ENCODE data around the gene PKIB.

The PKIB gene

GRCh38 chr6:122766256-122766655 is 156.1 kb downstream of the PKIB start:
- no peak for ATAC-seq
- TF ChIP-seq ISL1 (CRISPR knock-in tag; IDR thresholded peaks at IDR 0.05), result no peak
- no peak for TF ChIP-seq ARNTL (CRISPR knock-in tag; IDR thresholded peaks at IDR 0.05; ENCODE audit: borderline replicate concordance, low read depth)
- TF ChIP-seq ZNF8 (CRISPR knock-in tag; IDR thresholded peaks at IDR 0.05), result no peak
- no peak for TF ChIP-seq PPARA (CRISPR knock-in tag; IDR thresholded peaks at IDR 0.05; ENCODE audit: borderline replicate concordance)
- TF ChIP-seq, protein P1, sequence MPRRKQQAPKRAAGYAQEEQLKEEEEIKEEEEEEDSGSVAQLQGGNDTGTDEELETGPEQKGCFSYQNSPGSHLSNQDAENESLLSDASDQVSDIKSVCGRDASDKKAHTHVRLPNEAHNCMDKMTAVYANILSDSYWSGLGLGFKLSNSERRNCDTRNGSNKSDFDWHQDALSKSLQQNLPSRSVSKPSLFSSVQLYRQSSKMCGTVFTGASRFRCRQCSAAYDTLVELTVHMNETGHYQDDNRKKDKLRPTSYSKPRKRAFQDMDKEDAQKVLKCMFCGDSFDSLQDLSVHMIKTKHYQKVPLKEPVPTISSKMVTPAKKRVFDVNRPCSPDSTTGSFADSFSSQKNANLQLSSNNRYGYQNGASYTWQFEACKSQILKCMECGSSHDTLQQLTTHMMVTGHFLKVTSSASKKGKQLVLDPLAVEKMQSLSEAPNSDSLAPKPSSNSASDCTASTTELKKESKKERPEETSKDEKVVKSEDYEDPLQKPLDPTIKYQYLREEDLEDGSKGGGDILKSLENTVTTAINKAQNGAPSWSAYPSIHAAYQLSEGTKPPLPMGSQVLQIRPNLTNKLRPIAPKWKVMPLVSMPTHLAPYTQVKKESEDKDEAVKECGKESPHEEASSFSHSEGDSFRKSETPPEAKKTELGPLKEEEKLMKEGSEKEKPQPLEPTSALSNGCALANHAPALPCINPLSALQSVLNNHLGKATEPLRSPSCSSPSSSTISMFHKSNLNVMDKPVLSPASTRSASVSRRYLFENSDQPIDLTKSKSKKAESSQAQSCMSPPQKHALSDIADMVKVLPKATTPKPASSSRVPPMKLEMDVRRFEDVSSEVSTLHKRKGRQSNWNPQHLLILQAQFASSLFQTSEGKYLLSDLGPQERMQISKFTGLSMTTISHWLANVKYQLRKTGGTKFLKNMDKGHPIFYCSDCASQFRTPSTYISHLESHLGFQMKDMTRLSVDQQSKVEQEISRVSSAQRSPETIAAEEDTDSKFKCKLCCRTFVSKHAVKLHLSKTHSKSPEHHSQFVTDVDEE (CRISPR knock-in tag; IDR thresholded peaks at IDR 0.05), result no peak
- no peak for TF ChIP-seq POU6F1 (CRISPR knock-in tag; IDR thresholded peaks at IDR 0.05; ENCODE audit: borderline replicate concordance, low read depth)
- TF ChIP-seq TOX (CRISPR knock-in tag; IDR thresholded peaks at IDR 0.05; ENCODE audit: borderline replicate concordance), result no peak
- TF ChIP-seq ESRRG (CRISPR knock-in tag; IDR thresholded peaks at IDR 0.05), result no peak
- TF ChIP-seq RARB (CRISPR knock-in tag; IDR thresholded peaks at IDR 0.05), result no peak
- TF ChIP-seq OSR1 (CRISPR knock-in tag; IDR thresholded peaks at IDR 0.05), result no peak
- TF ChIP-seq ZNF70 (CRISPR knock-in tag; IDR thresholded peaks at IDR 0.05), result no peak
- no peak for TF ChIP-seq GLIS3 (CRISPR knock-in tag; IDR thresholded peaks at IDR 0.05)
- TF ChIP-seq BACH2 (CRISPR knock-in tag; IDR thresholded peaks at IDR 0.05; ENCODE audit: borderline replicate concordance), result no peak
- TF ChIP-seq CSRNP3 (CRISPR knock-in tag; IDR thresholded peaks at IDR 0.05), result no peak
- TF ChIP-seq ZNF565 (CRISPR knock-in tag; conservative IDR thresholded peaks at IDR 0.05; ENCODE audit: low read depth), result no peak
- TF ChIP-seq SNAI2 (CRISPR knock-in tag; IDR thresholded peaks at IDR 0.05), result no peak
- TF ChIP-seq ZC3H10 (CRISPR knock-in tag; IDR thresholded peaks at IDR 0.05), result no peak
- no peak for TF ChIP-seq CSDC2 (CRISPR knock-in tag; IDR thresholded peaks at IDR 0.05)
- TF ChIP-seq TCF4 (CRISPR knock-in tag; IDR thresholded peaks at IDR 0.05; ENCODE audit: borderline replicate concordance), result no peak
- TF ChIP-seq PATZ1 (CRISPR knock-in tag; IDR thresholded peaks at IDR 0.05; ENCODE audit: borderline replicate concordance), result no peak

- ATAC-seq, result no peak
- TF ChIP-seq ZNF70 (CRISPR knock-in tag; IDR thresholded peaks at IDR 0.05) (no peak), ISL1 (CRISPR knock-in tag; IDR thresholded peaks at IDR 0.05) (no peak), CSDC2 (CRISPR knock-in tag; IDR thresholded peaks at IDR 0.05) (no peak), ZNF565 (CRISPR knock-in tag; conservative IDR thresholded peaks at IDR 0.05; ENCODE audit: low read depth) (no peak), CSRNP3 (CRISPR knock-in tag; IDR thresholded peaks at IDR 0.05) (no peak), ZFP3 (CRISPR knock-in tag; IDR thresholded peaks at IDR 0.05) (no peak), ZFP30 (CRISPR knock-in tag; IDR thresholded peaks at IDR 0.05) (no peak), TOX (CRISPR knock-in tag; IDR thresholded peaks at IDR 0.05; ENCODE audit: borderline replicate concordance) (no peak), RARB (CRISPR knock-in tag; IDR thresholded peaks at IDR 0.05) (no peak), POU6F1 (CRISPR knock-in tag; IDR thresholded peaks at IDR 0.05; ENCODE audit: borderline replicate concordance, low read depth) (no peak), TCF4 (CRISPR knock-in tag; IDR thresholded peaks at IDR 0.05; ENCODE audit: borderline replicate concordance) (no peak), ARNTL (CRISPR knock-in tag; IDR thresholded peaks at IDR 0.05; ENCODE audit: borderline replicate concordance, low read depth) (no peak), SNAI2 (CRISPR knock-in tag; IDR thresholded peaks at IDR 0.05) (no peak), ESRRG (CRISPR knock-in tag; IDR thresholded peaks at IDR 0.05) (no peak), OSR1 (CRISPR knock-in tag; IDR thresholded peaks at IDR 0.05) (no peak), BACH2 (CRISPR knock-in tag; IDR thresholded peaks at IDR 0.05; ENCODE audit: borderline replicate concordance) (no peak), GLIS3 (CRISPR knock-in tag; IDR thresholded peaks at IDR 0.05) (no peak)
- TF ChIP-seq, protein P1 (CRISPR knock-in tag; IDR thresholded peaks at IDR 0.05), result no peak
These were observed 160.8 kb downstream of the PKIB start for GRCh38 chr6:122770835-122771601.
